NK-92 (cell line): Measurements from ENCODE around the gene MRPL14.

Source experiments
- DNase-seq: peaks from one replicate; lab custom pipeline; 2025; ENCODE audit not compliant: unreplicated experiment; lab: John Stamatoyannopoulos, UW

Gene MRPL14

GRCh38 chr6:44127186-44128019 lies at the start of gene MRPL14, which contains the start of gene TMEM63B:
Gene MRPL14, minus strand, starts transcription at chr6:44127452. Its CDS starts 10,841 bp downstream, at chr6:44116611.
Gene TMEM63B, plus strand, starts transcription at chr6:44127554. Its CDS starts 7,031 bp downstream, at chr6:44134585.
- DNase-seq, result no peak

- no peak for DNase-seq
Measured at GRCh38 chr6:44176130-44176761, 49.0 kb upstream of the MRPL14 start.

- DNase-seq, result no peak
Measured at GRCh38 chr6:44172731-44173500, 45.7 kb upstream of the MRPL14 start.

- no peak for DNase-seq
Measured at GRCh38 chr6:44171899-44172546, 44.8 kb upstream of the MRPL14 start.

- DNase-seq, result no peak
Measured at GRCh38 chr6:44169886-44170570, 42.8 kb upstream of the MRPL14 start.

- no peak for DNase-seq
Measured at GRCh38 chr6:44169154-44169553, 41.9 kb upstream of the MRPL14 start.

GRCh38 chr6:44167567-44167966 lies 40.3 kb upstream of the MRPL14 start:
- no peak for DNase-seq

- no peak for DNase-seq
Measured at GRCh38 chr6:44166591-44167184, 39.4 kb upstream of the MRPL14 start.

- DNase-seq, result no peak
Measured at GRCh38 chr6:44166116-44166515, 38.9 kb upstream of the MRPL14 start.

GRCh38 chr6:44162876-44163625 lies 35.8 kb upstream of the MRPL14 start:
- DNase-seq, result no peak

GRCh38 chr6:44161997-44162338 lies 34.7 kb upstream of the MRPL14 start:
- no peak for DNase-seq

- no peak for DNase-seq
Measured at GRCh38 chr6:44158770-44159228, 31.5 kb upstream of the MRPL14 start, which contains the start of gene CAPN11. Gene CAPN11, plus strand, starts transcription at chr6:44158820. Its CDS starts 29 bp downstream, at chr6:44158849.

- no peak for DNase-seq
Measured at GRCh38 chr6:44157152-44157521, 29.9 kb upstream of the MRPL14 start.

GRCh38 chr6:44156494-44157151 lies 29.4 kb upstream of the MRPL14 start:
- no peak for DNase-seq

- DNase-seq, result no peak
Measured at GRCh38 chr6:44154067-44154466, 26.8 kb upstream of the MRPL14 start.

GRCh38 chr6:44152533-44152932 lies 25.3 kb upstream of the MRPL14 start:
- DNase-seq, result no peak

- DNase-seq, result no peak
Measured at GRCh38 chr6:44152109-44152461, 24.8 kb upstream of the MRPL14 start.

GRCh38 chr6:44151348-44152108 lies 24.3 kb upstream of the MRPL14 start:
- no peak for DNase-seq
